IPS-15b (cell line): ENCODE measurements around the gene KCNS1.

Experiments used
- H3K27me3 ChIP-seq: one replicate; pipeline ENCODE4 v1.6.1; 2013; ENCODE audit warnings: low read length; ENCODE audit not compliant: control insufficient read depth, insufficient read depth
- H3K36me3 ChIP-seq: one replicate; pipeline ENCODE4 v1.6.1; 2013; ENCODE audit warnings: low read length; ENCODE audit not compliant: control insufficient read depth, insufficient read depth
- H3K4me1 ChIP-seq: one replicate; pipeline ENCODE4 v1.6.1; 2013; ENCODE audit warnings: mild to moderate bottlenecking, low read length; ENCODE audit not compliant: control insufficient read depth, insufficient read depth
- H3K4me3 ChIP-seq: one replicate; pipeline ENCODE4 v1.5.1; 2013; ENCODE audit warnings: low read depth, low read length
- H3K9ac ChIP-seq: one replicate; pipeline ENCODE4 v1.6.1; 2013; ENCODE audit warnings: low read depth, mild to moderate bottlenecking, low read length
- H3K9me3 ChIP-seq: one replicate; pipeline ENCODE4 v1.6.1; 2013; ENCODE audit warnings: mild to moderate bottlenecking, low read length; ENCODE audit not compliant: control insufficient read depth, insufficient read depth

The KCNS1 gene

DNA sequence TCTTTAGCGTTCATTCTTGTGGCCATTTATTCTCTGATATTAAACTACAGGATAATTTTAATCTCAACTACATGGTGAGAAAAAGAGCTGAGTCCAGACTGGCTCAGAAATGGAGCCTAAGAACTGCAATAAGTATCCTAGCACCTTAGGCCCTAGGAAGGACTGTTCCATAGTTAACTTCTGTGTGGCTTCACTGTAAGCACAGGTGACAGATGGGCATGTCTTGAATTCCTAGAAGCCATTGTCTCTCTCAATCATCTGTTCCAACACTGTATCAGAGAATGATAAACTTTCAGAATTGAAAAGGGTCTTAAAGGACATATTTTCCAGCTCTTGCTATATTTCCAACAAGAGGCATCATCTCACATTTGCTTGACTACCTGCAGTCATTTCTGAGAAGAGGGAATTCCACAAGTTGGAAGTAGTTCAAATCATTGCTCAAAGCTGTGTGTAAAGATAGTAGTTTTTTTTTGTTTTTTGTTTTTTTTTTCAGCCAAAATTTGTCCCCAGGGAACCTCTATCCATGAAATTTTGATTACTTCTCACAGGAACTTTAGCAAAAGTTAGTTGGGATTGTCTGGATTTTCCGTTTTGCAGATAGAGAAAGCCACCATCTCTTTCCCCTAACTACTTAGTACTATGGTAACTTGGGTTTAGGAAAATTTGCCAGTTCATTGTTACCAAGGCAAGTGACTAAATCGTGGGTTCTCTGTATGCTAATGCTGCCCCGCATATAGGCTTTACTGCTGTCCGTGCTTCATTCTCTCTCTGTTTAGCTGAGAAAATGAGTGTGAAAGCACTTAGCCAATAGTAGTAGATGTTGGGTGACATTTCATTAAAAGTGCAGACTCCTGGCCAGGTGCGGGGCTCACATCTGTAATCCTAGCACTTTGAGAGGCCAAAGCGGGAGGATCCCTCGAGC lies 47.2 kb downstream of the KCNS1 start:
- H3K27me3 ChIP-seq = no peaks in the 10 kb centered on the region
- no peaks in the 10 kb centered on the region for H3K4me1 ChIP-seq
- no peaks in the 10 kb centered on the region for H3K9me3 ChIP-seq
- peaks cover 3% of the 10 kb centered on the region for H3K36me3 ChIP-seq
- no peak overlapping the region for H3K4me3 ChIP-seq
- H3K9ac ChIP-seq = no peak overlapping the region

DNA sequence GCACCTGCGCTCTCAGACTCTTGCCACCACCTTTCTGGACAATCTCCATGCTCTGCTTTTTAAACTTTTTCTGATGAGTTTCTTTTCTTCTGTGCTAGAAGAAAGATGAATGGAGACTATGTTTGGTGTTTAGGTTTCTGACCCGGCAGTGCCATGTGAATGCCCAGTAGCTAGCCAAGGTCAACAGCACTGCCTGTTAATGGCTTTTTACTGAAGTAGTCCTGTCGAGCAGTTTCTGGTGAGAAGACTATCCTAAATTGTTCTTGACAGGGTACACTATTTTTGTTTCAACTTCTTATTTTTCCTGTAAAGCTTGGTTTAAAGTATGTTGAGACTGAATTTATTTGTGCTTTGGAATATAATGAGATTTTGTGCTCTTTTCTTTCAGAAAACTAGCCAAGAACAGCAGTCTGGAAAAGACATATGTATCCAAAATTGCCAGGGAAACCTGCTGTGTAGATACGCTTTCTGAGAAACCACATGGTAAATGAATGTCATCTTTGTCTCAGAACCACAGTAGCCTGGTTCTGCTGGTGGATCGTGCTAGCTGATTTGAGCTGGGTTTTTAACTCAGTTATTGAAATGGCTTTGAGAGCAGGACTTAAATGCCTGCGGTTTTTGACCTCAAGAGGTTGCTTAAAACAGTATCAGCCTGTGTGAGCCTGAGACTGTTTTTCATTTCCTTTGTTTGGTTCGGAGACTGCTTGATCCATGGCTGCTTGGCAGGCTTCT lies 48.1 kb downstream of the KCNS1 start:
- Histone ChIP-seq H3K9me3 (no peaks in the 10 kb centered on the region), H3K4me1 (no peaks in the 10 kb centered on the region), H3K36me3 (peaks cover 3% of the 10 kb centered on the region), H3K4me3 (no peak overlapping the region), H3K27me3 (no peaks in the 10 kb centered on the region), H3K9ac (no peak overlapping the region)

DNA sequence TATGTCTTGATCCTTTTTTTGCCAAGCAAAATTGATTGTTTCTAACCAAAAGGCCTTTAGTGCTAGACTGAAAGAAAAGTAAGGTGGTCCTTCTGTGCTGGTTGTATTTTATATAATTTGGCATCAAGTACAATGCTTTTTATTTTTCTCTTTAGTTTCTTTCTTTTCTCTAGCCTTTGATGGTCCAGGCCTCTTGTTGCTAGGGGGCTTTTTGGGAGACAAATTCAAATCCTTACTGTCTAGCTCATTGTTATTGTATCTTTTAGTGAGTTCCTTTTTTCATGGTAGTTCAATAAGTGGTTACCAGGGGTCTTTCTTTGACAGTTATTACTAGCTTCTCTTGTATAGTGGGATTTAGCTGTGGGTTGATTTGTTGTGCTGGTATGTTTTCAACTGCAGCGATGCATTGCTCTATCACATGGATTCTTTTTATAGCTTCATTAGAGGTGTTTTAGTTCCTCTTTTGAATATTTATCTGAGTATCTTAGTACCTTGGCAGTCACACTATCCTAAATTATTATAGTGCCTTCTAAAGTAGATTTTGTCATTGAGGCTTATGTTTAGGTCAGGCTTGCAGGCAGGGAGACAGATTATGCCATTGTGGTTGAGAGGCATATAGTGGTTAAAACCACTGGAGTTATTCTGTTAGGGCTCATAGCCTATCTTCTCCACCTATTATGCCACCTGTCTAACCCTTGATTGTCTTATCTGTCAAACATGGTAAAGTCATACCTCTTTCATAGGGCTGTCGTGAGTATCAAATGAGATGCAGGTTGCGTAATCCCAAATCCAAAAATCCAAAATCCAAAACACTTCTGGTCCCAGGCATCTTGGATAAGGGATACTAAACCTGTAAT lies 49.5 kb downstream of the KCNS1 start:
- H3K9ac ChIP-seq = no peak overlapping the region
- no peaks in the 10 kb centered on the region for H3K36me3 ChIP-seq
- no peaks in the 10 kb centered on the region for H3K4me1 ChIP-seq
- no peaks in the 10 kb centered on the region for H3K27me3 ChIP-seq
- H3K4me3 ChIP-seq = no peak overlapping the region
- no peaks in the 10 kb centered on the region for H3K9me3 ChIP-seq

DNA sequence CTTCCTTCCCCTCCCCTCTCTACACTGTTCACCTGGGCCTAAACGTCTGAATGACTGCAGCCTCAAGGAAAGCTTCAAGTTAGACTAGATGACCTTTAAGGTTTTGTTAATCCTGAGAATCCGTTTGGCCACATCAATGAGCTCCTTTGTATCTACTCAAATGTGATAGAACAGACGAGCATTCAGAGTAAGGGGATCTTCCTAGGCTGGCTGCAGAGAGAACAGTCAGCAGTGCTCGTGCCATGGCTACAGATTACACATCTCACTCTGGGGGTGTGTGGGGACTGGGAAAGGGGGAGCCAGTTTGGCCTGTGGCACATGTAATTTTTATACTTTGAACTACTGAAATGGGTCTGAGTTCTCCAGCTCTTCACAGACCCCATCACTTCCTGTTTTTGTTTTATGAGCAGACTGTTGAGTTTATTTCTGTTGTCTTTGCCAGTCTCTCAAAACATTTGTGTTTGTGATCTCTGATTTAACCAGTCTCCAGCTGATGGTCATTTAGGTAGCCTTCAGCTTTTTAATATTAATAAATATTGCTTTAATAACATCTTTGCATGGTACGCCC lies 50.9 kb downstream of the KCNS1 start:
- H3K36me3 ChIP-seq = no peaks in the 10 kb centered on the region
- no peaks in the 10 kb centered on the region for H3K27me3 ChIP-seq
- H3K9ac ChIP-seq = no peak overlapping the region
- H3K4me3 ChIP-seq = no peak overlapping the region
- no peaks in the 10 kb centered on the region for H3K4me1 ChIP-seq
- H3K9me3 ChIP-seq = no peaks in the 10 kb centered on the region

DNA sequence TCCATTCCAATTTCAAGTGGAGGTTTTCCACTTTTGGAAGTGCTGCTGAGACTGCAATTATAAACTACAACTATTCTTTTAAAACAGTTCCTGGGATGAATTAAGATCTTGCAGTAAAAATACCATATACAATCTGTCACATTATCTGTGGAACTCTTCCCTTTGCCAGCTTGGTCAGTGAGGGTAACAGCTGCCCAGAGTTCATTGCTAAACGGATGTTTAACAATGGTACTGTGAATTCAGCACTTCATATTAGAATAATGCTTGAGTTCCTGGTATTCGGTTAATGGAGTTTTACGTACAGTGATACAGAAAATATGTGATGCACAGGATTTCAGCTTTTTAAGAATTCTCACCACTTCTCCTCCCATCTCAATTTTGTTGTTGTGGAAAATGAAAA lies 51.5 kb downstream of the KCNS1 start:
- no peak overlapping the region for H3K9ac ChIP-seq
- no peaks in the 10 kb centered on the region for H3K36me3 ChIP-seq
- H3K27me3 ChIP-seq = no peaks in the 10 kb centered on the region
- no peak overlapping the region for H3K4me3 ChIP-seq
- no peaks in the 10 kb centered on the region for H3K4me1 ChIP-seq
- H3K9me3 ChIP-seq = no peaks in the 10 kb centered on the region

DNA sequence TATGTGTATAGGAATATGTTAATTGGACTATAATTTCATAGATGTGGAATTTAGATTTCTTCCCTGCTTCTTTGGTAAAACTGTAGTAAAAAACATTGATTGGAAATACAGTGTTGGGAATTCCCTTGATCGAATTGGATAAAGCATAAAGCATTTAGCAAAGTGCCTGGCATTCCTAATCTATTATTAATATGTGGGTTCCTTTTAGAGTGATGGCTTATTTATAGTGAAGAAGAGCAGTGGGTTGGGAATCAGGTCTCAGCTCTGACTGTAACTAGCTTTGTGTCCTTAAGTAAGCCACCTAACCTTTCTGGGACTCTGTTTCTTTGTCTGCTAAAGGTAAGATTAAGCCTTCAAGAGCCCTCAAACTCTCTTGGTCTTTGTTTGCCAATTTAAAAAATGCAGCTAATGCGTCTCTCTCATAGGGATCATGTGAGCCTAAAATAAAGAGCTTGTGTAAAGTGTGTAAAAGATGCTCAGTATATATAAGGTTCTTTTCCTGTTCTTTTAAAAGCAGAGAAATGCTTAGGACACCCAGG lies 53.3 kb downstream of the KCNS1 start:
- Histone ChIP-seq H3K27me3 (no peaks in the 10 kb centered on the region), H3K4me1 (peaks cover 2% of the 10 kb centered on the region), H3K9me3 (no peaks in the 10 kb centered on the region), H3K36me3 (no peaks in the 10 kb centered on the region), H3K4me3 (no peak overlapping the region), H3K9ac (no peak overlapping the region)

DNA sequence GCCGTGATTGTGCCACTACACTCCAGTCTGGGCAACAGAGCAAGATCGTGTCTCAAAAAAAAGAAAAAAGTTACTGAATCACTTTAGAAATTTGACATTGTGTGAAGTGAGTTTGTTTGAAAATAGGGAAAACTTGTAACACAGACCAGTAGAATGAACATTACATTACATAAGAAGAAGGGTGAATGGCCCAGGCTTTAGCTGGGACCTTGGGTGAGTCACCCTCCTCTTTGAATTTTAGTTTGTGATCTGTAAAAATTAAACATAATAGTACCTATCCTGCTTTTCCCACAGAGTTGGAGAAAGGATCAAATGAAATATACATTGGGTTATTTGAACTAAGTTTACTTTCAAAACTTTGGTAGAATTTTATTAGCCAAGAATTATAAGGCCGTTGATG lies 56.3 kb downstream of the KCNS1 start:
- peaks cover 17% of the 10 kb centered on the region for H3K4me1 ChIP-seq
- no peak overlapping the region for H3K4me3 ChIP-seq
- no peaks in the 10 kb centered on the region for H3K36me3 ChIP-seq
- no peaks in the 10 kb centered on the region for H3K9me3 ChIP-seq
- no peaks in the 10 kb centered on the region for H3K27me3 ChIP-seq
- no peak overlapping the region for H3K9ac ChIP-seq

DNA sequence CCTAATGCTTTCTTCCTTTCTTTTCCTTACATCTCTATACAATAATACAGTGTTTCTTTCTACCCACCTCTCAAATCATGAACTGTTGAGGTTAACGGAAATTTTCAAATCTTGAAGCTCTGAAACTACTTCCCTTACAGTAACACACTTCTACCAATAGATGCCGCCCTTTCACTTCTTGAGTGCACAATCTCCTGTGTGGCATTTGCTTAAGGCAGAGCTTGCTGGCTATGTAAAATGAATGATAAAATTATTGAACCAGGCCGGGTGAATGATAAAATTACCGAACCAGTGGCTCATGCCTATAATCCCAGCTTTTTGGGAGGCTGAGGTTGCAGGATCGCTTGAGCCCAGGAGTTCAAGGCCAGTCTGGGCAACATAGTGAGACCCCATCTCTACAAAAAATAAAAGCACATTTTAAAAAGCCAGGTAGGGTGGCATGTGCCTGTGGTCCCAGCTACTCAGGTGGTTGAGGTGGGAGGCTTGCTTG lies 56.8 kb downstream of the KCNS1 start:
- no peaks in the 10 kb centered on the region for H3K36me3 ChIP-seq

DNA sequence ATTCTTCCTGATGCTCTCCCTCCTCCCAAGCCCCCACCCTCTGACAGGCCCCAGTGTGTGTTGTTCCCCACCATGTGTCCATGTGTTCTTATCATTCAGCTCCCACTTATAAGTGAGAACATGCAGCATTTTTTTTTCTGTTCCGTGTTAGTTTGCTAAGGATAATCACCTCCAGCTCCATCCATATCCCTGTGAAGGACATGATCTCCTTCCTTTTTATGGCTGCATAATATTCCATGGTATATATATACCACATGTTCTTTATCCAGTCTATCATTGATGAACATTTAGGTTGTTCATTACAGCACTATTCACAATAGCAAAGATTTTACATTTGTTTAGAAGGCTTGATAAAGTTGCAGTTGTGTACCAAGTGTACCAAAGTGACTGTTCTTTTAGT lies 57.9 kb downstream of the KCNS1 start:
- Histone ChIP-seq H3K9ac (no peak overlapping the region), H3K36me3 (no peaks in the 10 kb centered on the region), H3K4me1 (peaks cover 17% of the 10 kb centered on the region), H3K9me3 (no peaks in the 10 kb centered on the region), H3K27me3 (no peaks in the 10 kb centered on the region), H3K4me3 (no peak overlapping the region)

More for the DNA sequence above, 56.8 kb downstream of the KCNS1 start:
- Histone ChIP-seq H3K9me3 (no peaks in the 10 kb centered on the region), H3K4me3 (no peak overlapping the region), H3K9ac (no peak overlapping the region), H3K4me1 (peaks cover 17% of the 10 kb centered on the region), H3K27me3 (no peaks in the 10 kb centered on the region)
